WTC11 (cell line): ENCODE data around the gene ASTN2. TPM values are rescaled to one million over a fixed set of nuclear protein-coding genes. Genes with fewer than 3 reads are reported as not detected.

Experiments used
- ATAC-seq: fragments of 200-7000 bp; cut with Tn5 transposase; 2 replicates; pipeline ENCODE4 v1.10.0; 2021; ENCODE audit warnings: mild to moderate bottlenecking, moderate library complexity
- CTCF ChIA-PET: fragments of 300-600 bp; sonication (Branson Sonifier 250); formaldehyde crosslinking; loops from one replicate; lab custom pipeline; 2021; ENCODE audit warnings: antibody characterized with exemption; lab: Charles Lee
- POLR2A ChIA-PET: fragments of 350-600 bp; sonication (Branson Sonifier 250); formaldehyde crosslinking; loops from one replicate; lab custom pipeline; 2021; ENCODE audit warnings: antibody characterized with exemption; lab: Charles Lee
- DNase-seq: peaks from one replicate; pipeline ENCODE4 v3.0.0; 2021; ENCODE audit warnings: low spot score
- H3K27ac Mint-ChIP-seq: 2 replicates; pipeline ENCODE4 v1.8.0; 2021; ENCODE audit warnings: mixed read lengths
- H3K27me3 Mint-ChIP-seq: 2 replicates; pipeline ENCODE4 v1.8.0; 2021; ENCODE audit warnings: low read depth, mild to moderate bottlenecking, moderate library complexity, mixed read lengths
- H3K36me3 Mint-ChIP-seq: 2 replicates; pipeline ENCODE4 v1.8.0; 2021; ENCODE audit warnings: mixed read lengths
- H3K4me1 Mint-ChIP-seq: 2 replicates; pipeline ENCODE4 v1.8.0; 2022; ENCODE audit warnings: mixed read lengths
- H3K4me3 Mint-ChIP-seq: 2 replicates; pipeline ENCODE4 v1.8.0; 2021; ENCODE audit warnings: mild to moderate bottlenecking, moderate library complexity, mixed read lengths
- H3K9me3 Mint-ChIP-seq: 2 replicates; pipeline ENCODE4 v1.8.0; 2021; ENCODE audit warnings: mixed read lengths
- AR ChIP-seq: fragments of 250-450 bp; sonication (Bioruptor Pico); IDR thresholded peaks from 2 replicates; pipeline ENCODE4 v1.9.0; 2021; ENCODE audit warnings: mild to moderate bottlenecking
- ATF1 ChIP-seq: sonication (generic); formaldehyde crosslinking; IDR thresholded peaks from 2 replicates; pipeline ENCODE4 v1.8.1; 2023; ENCODE audit warnings: mild to moderate bottlenecking, moderate library complexity, missing genetic modification reagents
- CREM ChIP-seq: sonication (generic); formaldehyde crosslinking; IDR thresholded peaks from 2 replicates; pipeline ENCODE4 v1.8.1; 2022; ENCODE audit warnings: mild to moderate bottlenecking, missing genetic modification reagents, moderate library complexity
- ETV6 ChIP-seq: sonication (generic); formaldehyde crosslinking; IDR thresholded peaks from 2 replicates; pipeline ENCODE4 v1.8.1; 2022; ENCODE audit warnings: mild to moderate bottlenecking, missing genetic modification reagents
- FOXK1 ChIP-seq: sonication (generic); formaldehyde crosslinking; IDR thresholded peaks from 2 replicates; pipeline ENCODE4 v1.8.0; 2022; ENCODE audit warnings: mild to moderate bottlenecking, moderate library complexity, missing genetic modification reagents
- IRF1 ChIP-seq: sonication (generic); formaldehyde crosslinking; IDR thresholded peaks from 2 replicates; pipeline ENCODE4 v1.8.0; 2023; ENCODE audit warnings: missing genetic modification reagents
- JUN ChIP-seq: sonication (generic); formaldehyde crosslinking; IDR thresholded peaks from 2 replicates; pipeline ENCODE4 v1.8.0; 2023; ENCODE audit warnings: mild to moderate bottlenecking, missing genetic modification reagents
- MYBL2 ChIP-seq: sonication (generic); formaldehyde crosslinking; IDR thresholded peaks from 2 replicates; pipeline ENCODE4 v1.8.1; 2023; ENCODE audit warnings: mild to moderate bottlenecking, moderate library complexity, missing genetic modification reagents
- NR3C1 ChIP-seq: sonication (generic); formaldehyde crosslinking; conservative IDR thresholded peaks from 2 replicates; pipeline ENCODE4 v1.8.1; 2023; ENCODE audit warnings: low read depth, mild to moderate bottlenecking, missing genetic modification reagents
- PREB ChIP-seq: sonication (generic); formaldehyde crosslinking; IDR thresholded peaks from 2 replicates; pipeline ENCODE4 v1.8.1; 2022; ENCODE audit warnings: mild to moderate bottlenecking, missing genetic modification reagents, moderate library complexity, borderline replicate concordance
- PRRX2 ChIP-seq: fragments of 250-450 bp; sonication (Bioruptor Pico); IDR thresholded peaks from 2 replicates; pipeline ENCODE4 v1.8.0; 2021; ENCODE audit warnings: mild to moderate bottlenecking
- RORB ChIP-seq: fragments of 250-450 bp; sonication (Bioruptor Pico); IDR thresholded peaks from 2 replicates; pipeline ENCODE4 v1.9.0; 2021; ENCODE audit warnings: mild to moderate bottlenecking
- SMAD3 ChIP-seq: sonication (generic); formaldehyde crosslinking; IDR thresholded peaks from 2 replicates; pipeline ENCODE4 v1.8.0; 2022; ENCODE audit warnings: missing genetic modification reagents, mild to moderate bottlenecking, borderline replicate concordance
- SP1 ChIP-seq: sonication (generic); formaldehyde crosslinking; conservative IDR thresholded peaks from 2 replicates; pipeline ENCODE4 v1.8.1; 2022; ENCODE audit warnings: missing genetic modification reagents
- STAT6 ChIP-seq: sonication (generic); formaldehyde crosslinking; conservative IDR thresholded peaks from 2 replicates; pipeline ENCODE4 v1.8.1; 2023; ENCODE audit warnings: mild to moderate bottlenecking, low read depth, missing genetic modification reagents, moderate library complexity
- ZNF232 ChIP-seq: sonication (generic); formaldehyde crosslinking; IDR thresholded peaks from 2 replicates; pipeline ENCODE4 v1.8.0; 2022; ENCODE audit warnings: mild to moderate bottlenecking, missing genetic modification reagents
- ZSCAN18 ChIP-seq: fragments of 250-450 bp; sonication (Bioruptor Pico); IDR thresholded peaks from 2 replicates; pipeline ENCODE4 v2.1.2; 2022; ENCODE audit warnings: mild to moderate bottlenecking, moderate library complexity
- total RNA-seq: library from RNA; stranded (reverse); gene quantifications from 3 replicates; pipeline ENCODE4 v1.2.3, GENCODE V29; 2021
- TF ChIP-seq, protein P1 (sequence below): sonication (generic); formaldehyde crosslinking; IDR thresholded peaks from 2 replicates; pipeline ENCODE4 v1.8.1; 2022; ENCODE audit warnings: low read depth, mild to moderate bottlenecking, moderate library complexity, missing genetic modification reagents, borderline replicate concordance
- TF ChIP-seq, protein P2 (sequence below): sonication (generic); formaldehyde crosslinking; IDR thresholded peaks from 2 replicates; pipeline ENCODE4 v1.8.0; 2022; ENCODE audit warnings: mild to moderate bottlenecking, missing genetic modification reagents
- TF ChIP-seq, protein P3 (sequence below): sonication (generic); formaldehyde crosslinking; IDR thresholded peaks from 2 replicates; pipeline ENCODE4 v1.8.1; 2023; ENCODE audit warnings: mild to moderate bottlenecking, missing genetic modification reagents, moderate library complexity

ASTN2 gene
- total RNA-seq, 1 experiment from 2014 or later: 16.2 TPM

GRCh38 chr9:116406469-116406868, 1008.4 kb downstream of the ASTN2 start:
- no peak overlapping the region for H3K4me3 Mint-ChIP-seq
- CTCF ChIA-PET: no interaction called here
- TF ChIP-seq FOXK1 (CRISPR knock-in tag) (no peak), IRF1 (CRISPR knock-in tag) (no peak), ZNF232 (CRISPR knock-in tag) (no peak)
- TF ChIP-seq, protein P1, sequence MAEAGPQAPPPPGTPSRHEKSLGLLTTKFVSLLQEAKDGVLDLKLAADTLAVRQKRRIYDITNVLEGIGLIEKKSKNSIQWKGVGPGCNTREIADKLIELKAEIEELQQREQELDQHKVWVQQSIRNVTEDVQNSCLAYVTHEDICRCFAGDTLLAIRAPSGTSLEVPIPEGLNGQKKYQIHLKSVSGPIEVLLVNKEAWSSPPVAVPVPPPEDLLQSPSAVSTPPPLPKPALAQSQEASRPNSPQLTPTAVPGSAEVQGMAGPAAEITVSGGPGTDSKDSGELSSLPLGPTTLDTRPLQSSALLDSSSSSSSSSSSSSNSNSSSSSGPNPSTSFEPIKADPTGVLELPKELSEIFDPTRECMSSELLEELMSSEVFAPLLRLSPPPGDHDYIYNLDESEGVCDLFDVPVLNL (CRISPR knock-in tag): no peak
- no peak overlapping the region for H3K27ac Mint-ChIP-seq
- H3K36me3 Mint-ChIP-seq: no peaks in the 10 kb centered on the region
- H3K27me3 Mint-ChIP-seq: no peaks in the 10 kb centered on the region
- DNase-seq: no peak
- H3K4me1 Mint-ChIP-seq: no peaks in the 10 kb centered on the region
- no peaks in the 10 kb centered on the region for H3K9me3 Mint-ChIP-seq
- ATAC-seq: no peak
- POLR2A ChIA-PET: no interaction called here

DNA sequence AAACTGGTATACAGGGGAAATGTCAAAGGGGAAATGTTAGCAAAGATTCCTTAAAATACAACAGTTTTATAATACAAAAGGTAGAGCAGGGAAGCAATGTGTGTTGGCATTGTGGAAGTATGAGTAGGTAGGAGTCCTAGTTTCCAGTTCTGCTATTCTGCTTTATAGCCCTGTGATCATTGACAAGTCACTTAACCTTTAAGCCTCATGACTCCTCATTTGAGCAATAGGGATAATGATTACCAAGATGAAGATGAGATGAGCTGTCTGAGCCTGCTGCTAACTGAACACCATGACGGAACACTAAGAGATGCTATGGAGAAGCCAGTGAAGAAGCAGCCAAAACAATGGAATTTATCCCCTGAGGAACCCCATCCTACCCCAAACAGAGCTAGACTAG, 1009.5 kb downstream of the ASTN2 start:
- DNase-seq: no peak
- ChIA-PET POLR2A (interaction anchor here (0.7 kb wide), 1 partner anchor 66 kb away, joined by 5 read pairs; no protein-coding TSS in a partner anchor), CTCF (no interaction called here)
- H3K27me3 Mint-ChIP-seq: no peaks in the 10 kb centered on the region
- no peak for ATAC-seq
- H3K9me3 Mint-ChIP-seq: no peaks in the 10 kb centered on the region
- H3K36me3 Mint-ChIP-seq: no peaks in the 10 kb centered on the region
- TF ChIP-seq MYBL2 (CRISPR knock-in tag) (no peak), AR (CRISPR knock-in tag) (no peak), PREB (no peak), CREM (CRISPR knock-in tag) (no peak), ETV6 (CRISPR knock-in tag) (no peak), SMAD3 (CRISPR knock-in tag) (no peak), ZSCAN18 (CRISPR knock-in tag) (no peak), NR3C1 (CRISPR knock-in tag) (no peak), RORB (no peak), FOXK1 (CRISPR knock-in tag) (no peak), ATF1 (CRISPR knock-in tag) (no peak), PRRX2 (CRISPR knock-in tag) (no peak), STAT6 (no peak), JUN (CRISPR knock-in tag) (no peak), SP1 (no peak)
- TF ChIP-seq, protein P2, sequence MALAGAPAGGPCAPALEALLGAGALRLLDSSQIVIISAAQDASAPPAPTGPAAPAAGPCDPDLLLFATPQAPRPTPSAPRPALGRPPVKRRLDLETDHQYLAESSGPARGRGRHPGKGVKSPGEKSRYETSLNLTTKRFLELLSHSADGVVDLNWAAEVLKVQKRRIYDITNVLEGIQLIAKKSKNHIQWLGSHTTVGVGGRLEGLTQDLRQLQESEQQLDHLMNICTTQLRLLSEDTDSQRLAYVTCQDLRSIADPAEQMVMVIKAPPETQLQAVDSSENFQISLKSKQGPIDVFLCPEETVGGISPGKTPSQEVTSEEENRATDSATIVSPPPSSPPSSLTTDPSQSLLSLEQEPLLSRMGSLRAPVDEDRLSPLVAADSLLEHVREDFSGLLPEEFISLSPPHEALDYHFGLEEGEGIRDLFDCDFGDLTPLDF (CRISPR knock-in tag): no peak
- TF ChIP-seq, protein P3, sequence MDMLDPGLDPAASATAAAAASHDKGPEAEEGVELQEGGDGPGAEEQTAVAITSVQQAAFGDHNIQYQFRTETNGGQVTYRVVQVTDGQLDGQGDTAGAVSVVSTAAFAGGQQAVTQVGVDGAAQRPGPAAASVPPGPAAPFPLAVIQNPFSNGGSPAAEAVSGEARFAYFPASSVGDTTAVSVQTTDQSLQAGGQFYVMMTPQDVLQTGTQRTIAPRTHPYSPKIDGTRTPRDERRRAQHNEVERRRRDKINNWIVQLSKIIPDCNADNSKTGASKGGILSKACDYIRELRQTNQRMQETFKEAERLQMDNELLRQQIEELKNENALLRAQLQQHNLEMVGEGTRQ (CRISPR knock-in tag): no peak
- TF ChIP-seq, all 79 proteins: peak for 0
- Mint-ChIP-seq H3K4me1 (no peaks in the 10 kb centered on the region), H3K4me3 (no peak overlapping the region), H3K27ac (no peak overlapping the region)
